Central memory CD8-positive, alpha-beta T cell (primary cell): ENCODE data around the gene SNHG17.
"Not testable (repeated sequence)": the region's sequence is repeated elsewhere in the genome, so short reads cannot be mapped to it uniquely, and the experiment has no call there.

ENCODE experiments used
- ATAC-seq: fragments of 150-1000 bp; cut with Tn5 transposase; replicated peaks from 2 replicates; pipeline ENCODE4 v1.10.0; 2022; ENCODE audit warnings: mild to moderate bottlenecking, moderate FRiP score, moderate number of reproducible peaks; ENCODE audit not compliant: poor library complexity, severe bottlenecking; ENCODE audit errors: extremely low read depth
- DNase-seq, 2 donors: peaks; one replicate each; pipeline ENCODE4 v3.0.0; 2021; ENCODE audit warnings: low spot score in 2 of 2
- H3K27ac Mint-ChIP-seq: one replicate; pipeline ENCODE4 v1.8.0; 2022; ENCODE audit warnings: low read depth, mild to moderate bottlenecking, moderate library complexity, mixed read lengths
- H3K27me3 Mint-ChIP-seq: one replicate; pipeline ENCODE4 v1.8.0; 2022; ENCODE audit warnings: mixed read lengths
- H3K36me3 Mint-ChIP-seq: one replicate; pipeline ENCODE4 v1.8.0; 2022; ENCODE audit warnings: mild to moderate bottlenecking, moderate library complexity, mixed read lengths; ENCODE audit not compliant: insufficient read depth
- H3K4me1 Mint-ChIP-seq: one replicate; pipeline ENCODE4 v1.8.0; 2022; ENCODE audit warnings: mixed read lengths
- H3K4me3 Mint-ChIP-seq: one replicate; pipeline ENCODE4 v1.8.0; 2022; ENCODE audit warnings: mild to moderate bottlenecking, moderate library complexity, mixed read lengths
- H3K9me3 Mint-ChIP-seq: one replicate; pipeline ENCODE4 v1.8.0; 2022; ENCODE audit warnings: mixed read lengths

The SNHG17 gene

DNA sequence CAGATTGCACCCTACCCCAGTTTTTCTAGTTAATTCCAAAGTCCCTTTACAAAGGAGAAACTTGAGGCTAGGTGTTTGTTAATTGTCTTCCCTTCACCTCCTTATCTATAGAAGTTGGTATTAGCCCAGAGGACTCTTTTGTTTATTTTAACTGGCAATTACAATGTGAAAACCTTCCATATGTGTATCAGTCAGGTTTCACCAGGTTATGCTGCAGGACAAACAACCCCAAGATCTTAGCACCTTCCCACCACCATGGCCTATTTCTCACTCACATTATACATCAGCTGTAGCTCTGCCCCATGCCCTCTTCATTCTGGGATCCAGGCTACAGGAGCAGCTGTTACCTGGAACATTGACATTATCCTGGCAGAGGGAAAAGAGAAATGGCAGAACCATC is 31.1 kb downstream of the SNHG17 start:
- Mint-ChIP-seq H3K27ac (no peak overlapping the region), H3K27me3 (peaks cover 13% of the 10 kb centered on the region), H3K4me3 (no peak overlapping the region), H3K36me3 (no peaks in the 10 kb centered on the region), H3K9me3 (no peaks in the 10 kb centered on the region), H3K4me1 (no peaks in the 10 kb centered on the region)
- DNase-seq: no peak
- ATAC-seq: no peak

DNA sequence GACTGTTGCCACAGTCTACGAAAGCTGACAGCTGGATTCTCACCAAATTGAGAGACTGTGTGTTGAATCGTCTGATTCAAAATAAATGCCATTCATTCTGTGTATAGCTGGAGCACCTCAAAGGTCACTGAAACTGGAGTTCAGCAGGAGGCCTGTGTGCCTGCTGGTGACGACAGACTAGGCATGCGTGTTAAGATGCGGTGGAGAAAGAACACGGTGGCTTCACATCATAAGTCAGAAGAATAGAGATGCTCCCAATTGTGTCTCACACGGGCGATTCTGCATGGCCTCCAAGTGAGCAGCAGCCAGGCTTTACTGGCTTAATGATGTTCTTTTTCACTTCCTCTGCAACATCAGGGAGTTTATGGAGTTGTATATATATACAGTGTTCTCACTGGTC is 32.3 kb downstream of the SNHG17 start:
- ATAC-seq (no peak), DNase-seq (no peak)
- H3K27me3 Mint-ChIP-seq: peaks cover 13% of the 10 kb centered on the region
- H3K9me3 Mint-ChIP-seq: no peaks in the 10 kb centered on the region
- H3K27ac Mint-ChIP-seq: no peak overlapping the region
- H3K36me3 Mint-ChIP-seq: no peaks in the 10 kb centered on the region
- H3K4me3 Mint-ChIP-seq: no peak overlapping the region
- no peaks in the 10 kb centered on the region for H3K4me1 Mint-ChIP-seq

DNA sequence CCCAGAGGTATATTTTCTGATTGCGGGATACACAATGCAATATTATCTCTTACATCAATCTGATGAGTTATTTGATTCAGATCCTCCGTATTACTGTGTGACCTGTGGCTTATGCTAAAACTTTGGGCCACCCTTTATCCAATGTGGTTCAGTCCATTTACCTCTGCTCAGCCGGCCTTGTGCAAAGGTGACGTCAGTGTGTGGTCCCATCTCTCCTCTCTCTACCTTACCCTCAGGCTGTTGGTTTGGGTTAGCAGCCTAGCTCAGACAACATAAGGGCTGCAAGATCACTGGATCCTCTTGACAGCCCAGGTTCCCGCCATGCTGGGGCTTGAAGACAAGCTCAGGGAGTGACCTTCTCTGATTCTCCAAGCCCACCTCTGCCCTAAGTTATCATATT is 33.0 kb downstream of the SNHG17 start:
- no peaks in the 10 kb centered on the region for H3K36me3 Mint-ChIP-seq
- DNase-seq: no peak
- H3K27ac Mint-ChIP-seq: no peak overlapping the region
- no peaks in the 10 kb centered on the region for H3K4me1 Mint-ChIP-seq
- ATAC-seq: no peak
- no peaks in the 10 kb centered on the region for H3K9me3 Mint-ChIP-seq
- H3K4me3 Mint-ChIP-seq: no peak overlapping the region
- H3K27me3 Mint-ChIP-seq: peaks cover 13% of the 10 kb centered on the region

DNA sequence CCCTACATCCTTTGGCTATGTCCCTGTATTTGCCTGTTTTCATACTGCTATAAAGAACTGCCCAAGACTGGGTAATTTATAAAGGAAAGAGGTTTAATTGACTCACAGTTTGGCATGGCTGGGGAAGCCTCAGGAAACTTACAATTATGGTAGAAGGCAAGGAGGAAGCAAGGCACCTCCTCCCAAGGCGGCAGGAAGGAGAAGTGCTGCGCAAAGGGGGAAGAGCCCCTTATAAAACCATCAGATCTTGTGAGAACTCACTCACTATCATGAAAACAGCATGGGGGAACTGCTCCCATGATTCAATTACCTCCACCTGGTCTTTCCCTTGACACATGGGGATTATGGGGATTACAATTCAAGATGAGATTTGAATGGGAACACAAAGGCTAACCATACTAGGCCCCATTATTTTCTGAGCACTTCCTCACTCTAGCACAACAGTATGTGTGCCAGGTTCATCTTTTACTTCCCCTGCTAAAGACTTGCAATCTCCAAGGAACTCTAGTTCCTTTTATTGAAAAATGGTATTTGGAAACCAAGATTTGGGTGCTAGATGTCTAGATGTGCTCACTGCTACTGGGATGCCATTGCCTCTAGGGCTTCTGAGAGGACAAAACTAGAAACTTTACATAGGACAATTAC is 39.3 kb downstream of the SNHG17 start:
- ATAC-seq, H3K4me3 Mint-ChIP-seq: not testable (repeated sequence)

GRCh38 chr20:38395165-38395564 is 40.0 kb downstream of the SNHG17 start:
- Mint-ChIP-seq H3K36me3 (no peaks in the 10 kb centered on the region), H3K4me3 (no peak overlapping the region), H3K4me1 (no peaks in the 10 kb centered on the region), H3K27ac (no peak overlapping the region), H3K27me3 (no peaks in the 10 kb centered on the region), H3K9me3 (peaks cover under 1% of the 10 kb centered on the region)
- no peak for DNase-seq
- no peak for ATAC-seq

More for the DNA sequence above, 39.3 kb downstream of the SNHG17 start:
- not testable (repeated sequence) for H3K27me3 Mint-ChIP-seq, DNase-seq, H3K4me1 Mint-ChIP-seq, H3K27ac Mint-ChIP-seq, H3K36me3 Mint-ChIP-seq, H3K9me3 Mint-ChIP-seq

DNA sequence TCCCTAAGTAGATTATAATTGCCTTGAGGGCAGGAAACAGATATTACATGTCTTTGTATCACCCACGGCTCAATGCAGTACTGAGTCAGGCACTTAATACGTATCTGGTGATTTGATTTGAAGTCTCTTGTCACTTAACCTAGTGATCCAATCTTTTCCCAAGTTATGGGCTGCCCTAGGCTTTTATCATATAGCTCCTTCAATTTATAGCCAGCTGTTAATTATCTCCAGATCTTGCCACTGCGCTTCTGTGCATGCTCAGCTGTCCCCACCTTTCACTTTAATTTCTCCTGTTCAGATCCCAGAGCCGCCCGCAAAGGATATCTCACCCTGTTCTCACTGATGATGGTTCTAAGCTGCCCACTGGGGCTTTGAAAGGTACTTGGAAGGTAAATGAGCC is 41.9 kb downstream of the SNHG17 start:
- Mint-ChIP-seq H3K4me1 (no peaks in the 10 kb centered on the region), H3K27ac (no peak overlapping the region), H3K4me3 (no peak overlapping the region), H3K9me3 (peaks cover 5% of the 10 kb centered on the region), H3K36me3 (no peaks in the 10 kb centered on the region), H3K27me3 (no peaks in the 10 kb centered on the region)
- no peak for ATAC-seq
- DNase-seq: no peak

DNA sequence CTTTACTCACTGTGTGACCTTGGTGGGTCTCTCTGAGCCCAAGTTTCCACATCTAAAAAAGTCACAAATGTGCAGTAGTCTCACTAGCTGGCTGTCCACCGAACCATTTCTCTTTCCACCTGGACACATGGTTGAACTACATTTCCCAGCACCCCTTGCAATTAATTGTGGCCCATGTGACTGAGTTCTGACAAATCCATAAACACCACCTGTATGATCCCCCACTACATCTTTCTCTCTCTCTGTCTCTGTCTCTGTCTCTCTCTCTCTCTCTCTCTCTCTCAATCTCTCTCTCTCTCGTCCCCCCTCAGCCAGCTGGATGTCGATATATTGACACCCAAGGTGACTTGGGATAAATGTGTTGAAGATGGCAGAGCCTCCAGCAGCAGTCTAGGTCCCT is 42.8 kb downstream of the SNHG17 start:
- no peak for ATAC-seq
- no peak for DNase-seq
- H3K4me1 Mint-ChIP-seq: no peaks in the 10 kb centered on the region
- no peaks in the 10 kb centered on the region for H3K36me3 Mint-ChIP-seq
- H3K9me3 Mint-ChIP-seq: peaks cover 5% of the 10 kb centered on the region
- no peak overlapping the region for H3K4me3 Mint-ChIP-seq
- H3K27me3 Mint-ChIP-seq: no peaks in the 10 kb centered on the region
- H3K27ac Mint-ChIP-seq: no peak overlapping the region

GRCh38 chr20:38387953-38388352 is 47.2 kb downstream of the SNHG17 start:
- no peak overlapping the region for H3K4me3 Mint-ChIP-seq

DNA sequence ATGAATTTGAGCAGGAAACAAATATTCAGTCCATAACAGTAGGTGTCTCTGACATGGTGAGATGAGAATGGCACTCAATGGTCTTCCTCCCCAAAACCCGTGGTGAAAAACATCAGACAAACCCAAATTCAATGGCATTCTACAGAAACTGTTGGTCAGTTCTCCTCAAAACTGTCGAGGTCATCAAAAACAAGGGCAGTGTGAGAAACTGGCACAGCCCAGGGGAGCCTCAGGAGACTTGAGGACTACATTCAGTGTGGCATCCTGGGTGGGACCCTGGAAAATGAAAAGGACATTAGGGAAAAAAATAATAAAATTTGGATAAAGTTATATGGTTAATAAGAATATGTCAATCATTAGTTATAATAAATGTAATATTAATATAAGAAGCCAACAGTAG is 48.3 kb downstream of the SNHG17 start:
- Mint-ChIP-seq H3K9me3 (peaks cover 5% of the 10 kb centered on the region), H3K27me3 (peaks cover 46% of the 10 kb centered on the region), H3K4me1 (no peaks in the 10 kb centered on the region), H3K27ac (no peak overlapping the region), H3K36me3 (no peaks in the 10 kb centered on the region), H3K4me3 (no peak overlapping the region)
- DNase-seq (no peak), ATAC-seq (no peak)

More at GRCh38 chr20:38387953-38388352, 47.2 kb downstream of the SNHG17 start:
- ATAC-seq: no peak
- H3K27me3 Mint-ChIP-seq: peaks cover 35% of the 10 kb centered on the region
- peaks cover 5% of the 10 kb centered on the region for H3K9me3 Mint-ChIP-seq
- H3K36me3 Mint-ChIP-seq: no peaks in the 10 kb centered on the region
- no peak overlapping the region for H3K27ac Mint-ChIP-seq
- H3K4me1 Mint-ChIP-seq: no peaks in the 10 kb centered on the region
- no peak for DNase-seq

GRCh38 chr20:38386004-38386403 is 49.1 kb downstream of the SNHG17 start:
- no peak for ATAC-seq
- peaks cover 54% of the 10 kb centered on the region for H3K27me3 Mint-ChIP-seq

GRCh38 chr20:38383147-38383546 is 52.0 kb downstream of the SNHG17 start:
- Mint-ChIP-seq H3K4me1 (no peaks in the 10 kb centered on the region), H3K27me3 (peaks cover 64% of the 10 kb centered on the region), H3K36me3 (no peaks in the 10 kb centered on the region), H3K27ac (no peak overlapping the region), H3K4me3 (no peak overlapping the region), H3K9me3 (no peaks in the 10 kb centered on the region)
- DNase-seq (no peak), ATAC-seq (no peak)

More at GRCh38 chr20:38386004-38386403, 49.1 kb downstream of the SNHG17 start:
- Mint-ChIP-seq H3K27ac (no peak overlapping the region), H3K36me3 (no peaks in the 10 kb centered on the region), H3K4me1 (no peaks in the 10 kb centered on the region), H3K9me3 (peaks cover 5% of the 10 kb centered on the region), H3K4me3 (no peak overlapping the region)
- no peak for DNase-seq

- not testable (repeated sequence) for DNase-seq, H3K4me3 Mint-ChIP-seq, H3K9me3 Mint-ChIP-seq, ATAC-seq, H3K4me1 Mint-ChIP-seq, H3K36me3 Mint-ChIP-seq, H3K27ac Mint-ChIP-seq
- peaks cover 28% of the 10 kb centered on the region for H3K27me3 Mint-ChIP-seq
Observed at GRCh38 chr20:38377838-38378237, 57.3 kb downstream of the SNHG17 start.

- Mint-ChIP-seq H3K27ac (no peak overlapping the region), H3K4me3 (no peak overlapping the region), H3K36me3 (peaks cover 1% of the 10 kb centered on the region)
Observed at GRCh38 chr20:38377039-38377685, 58.0 kb downstream of the SNHG17 start.

More at GRCh38 chr20:38377039-38377685, 58.0 kb downstream of the SNHG17 start:
- H3K27me3 Mint-ChIP-seq: peaks cover 21% of the 10 kb centered on the region
- H3K9me3 Mint-ChIP-seq: no peaks in the 10 kb centered on the region
- no peak for ATAC-seq
- DNase-seq: no peak
- no peaks in the 10 kb centered on the region for H3K4me1 Mint-ChIP-seq
